Activated T-cell treated with anti-CD3 and anti-CD28 coated beads, Interleukin-2, amount 50 U/mL, for 1 hour (primary cell): ENCODE results near the gene VOPP1.

Experiments used
- DNase-seq: peaks from one replicate; pipeline ENCODE4 v3.0.0-alpha.2; 2020

Gene VOPP1

DNA sequence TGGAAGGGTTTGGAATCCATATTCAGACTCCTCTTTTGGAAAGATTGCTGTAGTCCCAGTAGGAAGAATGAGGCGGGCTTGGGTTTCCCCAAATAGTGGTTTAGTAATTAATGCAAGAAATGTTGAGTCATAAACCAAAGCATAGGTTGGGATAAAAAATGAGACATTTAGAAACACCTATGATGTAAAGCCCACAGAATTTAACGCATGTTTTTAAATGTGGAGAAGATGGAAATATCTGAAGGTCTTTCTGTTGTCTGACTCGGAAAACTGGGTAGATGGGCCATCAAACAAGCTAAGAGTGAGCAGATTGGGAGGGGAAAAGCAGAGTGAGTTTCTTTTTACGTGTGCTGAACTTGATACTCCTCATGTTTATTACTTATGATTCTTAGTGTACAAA, 145.0 kb downstream of the VOPP1 start:
- DNase-seq, result no peak

DNA sequence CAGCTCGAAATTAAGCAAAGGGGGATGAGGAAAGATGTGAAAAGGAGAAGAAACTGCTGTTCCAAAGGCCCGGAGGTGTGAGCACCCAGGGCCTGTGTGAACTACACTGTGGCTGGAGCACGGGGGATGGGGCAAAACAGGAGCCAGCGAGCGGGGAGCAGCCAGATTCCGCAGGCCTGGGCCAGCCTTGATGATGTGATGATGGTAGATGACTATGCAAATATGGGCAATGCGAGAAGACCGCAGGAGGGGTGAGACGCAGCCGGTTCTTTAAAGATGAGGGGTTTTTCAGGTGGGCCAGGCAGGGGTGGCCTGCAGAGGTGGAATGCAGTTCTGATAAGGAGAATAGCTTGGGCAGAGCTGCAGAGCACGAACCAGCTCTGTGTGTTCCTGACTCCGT, 145.6 kb downstream of the VOPP1 start:
- no peak for DNase-seq

DNA sequence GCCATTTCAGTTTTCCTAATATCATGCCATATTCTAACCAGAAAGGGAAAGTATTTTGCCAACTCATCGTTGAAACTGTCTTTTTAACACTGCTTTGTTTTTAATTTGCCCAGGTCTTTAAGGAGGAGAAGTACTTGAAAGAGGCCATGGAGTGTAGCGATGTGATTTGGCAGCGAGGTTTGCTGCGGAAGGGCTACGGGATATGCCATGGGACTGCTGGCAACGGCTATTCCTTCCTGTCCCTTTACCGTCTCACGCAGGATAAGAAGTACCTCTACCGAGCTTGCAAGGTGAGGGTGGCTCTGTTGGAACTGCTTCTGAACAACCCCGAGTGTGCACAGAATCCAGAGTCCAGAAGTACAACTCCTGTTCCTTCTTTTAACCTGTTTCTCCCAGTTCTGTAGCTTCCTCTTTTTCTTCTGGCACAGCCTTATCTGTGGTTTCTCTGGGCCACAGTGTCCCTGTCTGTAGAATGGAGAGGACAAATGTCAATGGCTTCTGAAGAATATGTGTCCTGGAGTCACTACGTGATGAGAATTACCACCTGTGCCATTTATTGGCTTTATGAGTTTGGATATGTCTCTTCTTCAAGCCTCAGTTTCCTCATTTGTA, 147.1 kb downstream of the VOPP1 start:
- no peak for DNase-seq

DNA sequence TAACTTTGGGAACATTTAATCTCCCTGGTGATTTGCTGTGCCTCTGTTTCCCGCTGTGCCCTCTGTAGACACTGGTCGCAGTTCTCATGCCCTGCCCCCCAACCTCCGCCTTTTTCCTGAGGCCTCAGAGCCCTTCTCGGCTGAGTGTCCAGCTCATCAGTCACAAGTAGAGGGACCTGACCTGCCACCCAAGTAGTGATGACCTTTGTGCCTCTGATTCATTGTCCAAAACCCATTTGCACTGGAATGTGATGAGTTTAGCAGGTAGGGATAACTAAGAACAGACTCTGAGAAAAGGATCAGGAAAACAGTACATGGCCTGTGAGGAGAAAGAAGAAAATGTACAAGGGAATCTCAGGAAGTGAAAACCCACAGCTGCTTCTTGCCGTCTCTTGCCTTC, 148.4 kb downstream of the VOPP1 start:
- DNase-seq, result no peak

DNA sequence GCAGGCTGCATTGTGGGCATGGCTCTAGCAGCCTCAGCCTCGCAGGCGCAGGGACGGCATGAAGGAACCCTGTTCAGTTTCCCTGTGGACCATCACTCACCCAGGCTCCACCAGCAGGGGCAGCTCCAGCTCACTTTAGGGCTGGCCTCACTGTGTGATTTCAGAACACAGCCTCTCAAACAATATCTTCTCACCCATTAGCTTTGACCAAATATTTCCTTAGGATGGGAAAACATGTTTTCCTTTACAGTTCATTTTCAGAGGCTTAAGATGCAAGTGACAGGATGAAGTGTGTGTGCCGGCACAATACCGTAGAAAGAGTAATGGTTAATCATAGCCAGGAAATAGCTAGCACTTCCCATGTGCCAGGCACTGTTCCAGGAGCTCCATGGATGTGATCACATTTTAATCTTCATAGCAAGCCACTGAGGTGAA, 149.0 kb downstream of the VOPP1 start:
- no peak for DNase-seq
